HuH-7 (cell line): ENCODE results near the gene MRPL23.

Experiments
- DNase-seq: peaks from one replicate; pipeline ENCODE4 v3.0.0; 2011; ENCODE audit warnings: low spot score

Gene MRPL23

DNA sequence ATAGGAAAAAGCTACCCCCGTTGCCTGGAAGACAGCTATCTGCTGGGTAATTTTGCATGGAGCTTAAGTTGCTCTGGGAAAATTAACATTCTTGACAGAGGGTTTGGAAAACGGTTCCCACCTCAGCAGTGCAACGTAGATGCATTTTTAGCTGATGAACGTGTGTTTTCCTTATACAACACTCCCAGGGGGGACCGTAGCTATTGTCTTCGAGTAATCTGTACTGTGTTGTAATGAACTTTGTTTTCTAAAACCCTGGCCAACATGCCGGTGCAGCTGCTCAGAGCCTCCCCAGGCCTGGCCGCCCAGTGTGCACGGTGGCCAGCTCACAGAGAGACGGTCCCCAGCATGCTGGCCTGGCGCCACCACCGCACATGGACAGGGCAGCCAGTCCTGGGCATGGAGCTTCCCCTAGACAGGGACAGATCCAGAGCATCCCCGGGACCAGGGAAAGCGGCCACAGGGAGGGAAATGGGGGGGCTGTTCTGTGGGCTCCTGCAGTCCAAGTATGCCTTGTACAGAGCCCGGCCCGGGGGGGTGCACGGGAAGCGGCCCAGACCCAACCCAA, 25.5 kb upstream of the MRPL23 start:
- DNase-seq = no peak

DNA sequence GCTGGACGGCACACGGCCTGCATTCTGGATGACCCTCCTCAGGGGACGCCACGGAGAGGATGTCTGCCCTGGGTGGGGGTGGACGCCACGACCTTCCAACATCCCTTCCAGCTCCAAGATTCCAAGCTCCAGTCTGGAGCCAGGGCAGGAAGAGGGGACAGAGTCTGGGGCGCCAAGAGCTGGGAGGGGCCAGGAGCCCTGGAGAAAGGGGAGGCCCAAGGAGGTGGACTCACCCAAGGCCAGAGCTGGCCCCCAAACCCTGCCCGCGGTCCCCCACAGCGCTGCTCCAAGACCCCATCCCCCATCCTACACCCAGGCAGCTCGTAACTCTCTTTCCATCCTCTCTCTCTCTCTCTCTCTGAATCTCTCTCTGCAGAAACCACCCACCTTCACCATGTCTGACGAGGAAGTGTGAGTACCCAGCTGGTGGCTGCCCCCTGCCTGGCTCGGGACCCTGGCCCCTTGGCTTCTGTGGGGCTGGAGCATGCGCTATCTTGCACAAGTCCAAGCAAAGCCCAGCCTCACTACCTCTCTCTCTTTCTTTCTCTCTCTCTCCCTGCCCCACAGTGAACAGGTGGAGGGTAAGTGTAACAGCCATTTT, 24.6 kb upstream of the MRPL23 start:
- DNase-seq = no peak

DNA sequence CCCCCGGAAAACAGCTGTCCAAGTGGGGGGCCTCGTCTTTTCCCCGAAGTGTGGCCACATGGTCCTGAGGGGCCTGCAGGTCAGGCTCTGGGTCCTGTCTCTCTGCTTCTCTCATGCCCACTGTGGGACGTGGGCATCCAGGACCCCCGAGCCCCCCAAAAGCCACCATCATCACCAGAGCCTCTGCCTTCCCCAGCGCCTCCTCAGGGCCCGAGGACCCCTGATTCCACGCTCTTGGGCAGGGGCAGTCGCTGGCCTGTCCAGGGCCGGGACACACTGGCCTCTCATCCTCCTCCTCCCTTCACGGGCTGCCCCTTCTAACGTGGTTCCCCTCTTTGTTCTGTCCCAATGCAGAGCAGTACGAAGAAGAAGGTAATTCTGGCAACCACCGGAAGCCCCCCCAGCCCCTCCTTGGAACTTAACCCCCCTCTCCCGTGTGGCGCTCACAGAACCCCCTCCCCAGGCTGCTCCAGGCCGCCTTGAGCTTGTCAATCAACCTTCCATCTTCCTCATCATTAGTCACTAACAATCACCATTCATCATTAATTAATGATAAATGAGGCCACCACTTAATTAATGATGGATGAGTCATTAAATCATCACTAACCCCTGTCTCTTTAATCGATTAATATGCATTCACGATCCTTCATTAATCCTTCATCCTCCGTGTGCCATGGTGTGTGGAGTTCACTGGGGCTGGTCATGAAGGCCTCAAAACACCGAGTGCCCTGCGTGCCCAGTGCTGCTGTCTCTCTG, 23.8 kb upstream of the MRPL23 start:
- no peak for DNase-seq

DNA sequence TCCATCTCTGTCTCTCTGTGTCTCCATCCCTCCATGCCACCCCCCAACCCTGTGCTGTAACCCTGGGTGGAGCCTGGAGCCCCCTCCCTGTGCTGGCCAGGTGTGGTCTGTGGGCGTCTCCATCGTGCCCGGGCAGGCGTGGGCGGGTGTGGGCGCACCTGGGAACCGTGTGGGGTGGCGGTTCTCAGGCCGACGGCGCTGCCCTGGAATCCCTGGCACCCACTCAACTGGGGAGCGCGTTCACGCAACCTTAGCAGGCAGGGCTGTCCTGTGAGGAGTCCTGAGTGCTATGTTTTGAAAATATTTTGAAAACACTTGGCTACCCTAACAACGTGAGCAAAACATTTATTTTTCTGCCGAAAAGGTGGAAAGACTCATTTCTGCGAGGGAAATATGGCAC, 23.0 kb upstream of the MRPL23 start:
- DNase-seq = no peak

DNA sequence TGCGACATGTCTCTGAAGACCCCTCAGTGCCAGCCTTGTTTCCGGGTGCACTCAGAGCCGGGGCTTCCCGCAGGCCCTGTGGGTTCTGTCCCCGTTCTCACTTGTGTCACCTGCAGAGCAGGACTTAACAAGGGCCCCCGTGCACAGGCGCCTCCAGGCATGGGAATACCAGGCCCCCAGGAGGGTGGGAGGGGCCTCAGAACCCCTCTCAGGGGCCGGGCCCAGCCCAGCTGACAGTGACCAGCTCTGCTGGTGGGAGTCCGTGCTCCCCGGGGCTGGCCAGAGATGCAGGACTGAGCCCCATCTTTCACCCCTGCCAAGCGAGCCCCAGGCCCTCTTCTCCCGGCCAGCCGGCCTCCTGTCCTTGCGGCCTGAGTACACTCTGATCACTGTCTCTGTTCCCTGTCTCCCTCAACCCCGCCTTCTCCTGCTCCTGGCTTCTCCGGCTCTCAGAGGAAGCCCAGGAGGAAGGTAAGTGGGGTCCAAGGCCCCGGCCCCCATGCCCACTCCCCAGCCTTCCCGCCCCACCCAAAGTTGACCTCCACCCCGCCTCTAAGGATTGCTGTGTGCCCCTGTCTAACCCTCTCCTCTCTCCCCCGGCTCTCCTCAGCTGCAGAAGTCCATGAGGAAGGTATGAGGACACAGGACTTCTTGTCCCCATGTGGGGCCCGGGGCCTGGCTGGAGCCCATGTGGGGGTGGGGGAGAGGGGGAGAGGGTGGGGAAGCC, 22.3 kb upstream of the MRPL23 start:
- no peak for DNase-seq

DNA sequence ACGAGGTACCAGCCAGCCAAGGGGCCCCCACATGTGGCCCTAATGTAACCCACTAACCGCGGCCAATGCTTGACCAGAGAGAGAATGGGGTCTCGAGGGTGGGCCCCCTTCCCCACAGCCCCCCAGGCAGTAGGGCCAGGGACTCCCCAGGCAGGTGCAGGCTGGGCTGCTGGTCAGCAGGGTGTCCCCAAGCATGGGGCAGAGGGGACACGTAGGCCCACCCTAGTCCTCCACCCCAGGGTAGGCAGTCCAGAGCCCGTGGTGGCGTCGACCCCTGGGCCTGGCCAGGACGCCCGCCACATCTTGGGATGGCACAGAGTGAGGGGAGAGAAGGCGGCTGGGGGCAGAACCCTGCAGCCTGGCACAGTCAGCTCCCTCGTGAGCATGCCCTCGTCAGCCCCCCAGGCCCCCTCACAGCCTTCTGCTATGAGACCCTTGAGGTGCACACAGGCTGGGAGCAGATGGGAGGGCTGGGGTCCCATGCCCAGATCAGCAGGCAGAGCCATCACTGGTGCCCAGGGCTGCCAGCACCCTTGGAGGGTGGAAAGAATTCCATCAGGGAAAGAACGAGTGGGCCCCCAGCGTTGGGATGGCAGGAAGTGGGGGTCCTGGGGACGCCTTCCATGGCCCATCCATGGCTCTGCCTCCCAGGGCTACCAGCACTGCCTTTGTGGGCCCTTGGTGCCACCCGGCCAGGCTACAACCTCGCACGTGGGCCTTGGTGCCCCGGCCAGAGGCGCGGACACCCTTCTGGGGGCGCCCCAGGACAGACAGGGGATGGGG, 21.6 kb upstream of the MRPL23 start:
- DNase-seq = no peak

DNA sequence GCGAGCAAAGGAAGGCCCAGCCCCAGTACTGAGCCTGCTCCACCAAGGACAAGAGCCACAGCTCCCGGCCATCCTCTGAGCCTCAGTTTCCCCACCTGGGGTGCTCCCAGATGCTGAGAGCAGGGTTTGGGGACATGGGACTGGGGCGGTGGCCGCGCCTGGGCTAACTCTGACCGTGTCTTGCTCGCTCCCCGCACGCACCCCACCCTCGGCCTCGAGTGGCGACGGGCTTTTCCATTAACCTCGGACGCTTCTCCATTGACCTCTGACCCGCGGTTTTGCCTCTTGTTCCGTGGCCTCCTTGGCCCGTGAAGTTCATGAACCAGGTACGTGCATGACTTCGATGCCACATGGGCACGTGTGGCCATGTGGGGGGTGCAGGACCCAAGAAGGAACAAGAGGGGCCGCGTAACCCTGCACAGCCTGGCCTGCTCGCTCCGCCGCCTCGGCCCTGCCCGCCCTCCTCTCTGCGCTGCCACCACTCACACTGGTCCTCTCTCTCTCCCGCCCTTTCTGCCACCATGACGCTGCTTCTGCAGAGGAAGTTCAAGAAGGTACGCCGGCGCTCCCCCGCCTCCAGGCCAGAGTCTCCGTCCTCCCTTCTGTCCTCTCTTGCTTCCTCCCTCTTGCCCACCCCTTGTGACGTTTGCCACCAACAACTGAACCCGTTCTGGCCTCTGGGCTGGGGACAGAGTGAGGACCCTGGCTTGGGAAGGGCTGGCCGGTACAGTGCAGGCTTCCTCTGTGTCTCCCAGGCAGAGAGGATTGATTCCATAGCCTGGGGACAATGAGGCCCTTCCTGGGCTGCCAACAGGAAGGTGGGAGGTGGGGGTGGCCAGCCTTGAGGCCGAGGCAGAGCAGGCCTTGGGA, 20.7 kb upstream of the MRPL23 start:
- DNase-seq = no peak

DNA sequence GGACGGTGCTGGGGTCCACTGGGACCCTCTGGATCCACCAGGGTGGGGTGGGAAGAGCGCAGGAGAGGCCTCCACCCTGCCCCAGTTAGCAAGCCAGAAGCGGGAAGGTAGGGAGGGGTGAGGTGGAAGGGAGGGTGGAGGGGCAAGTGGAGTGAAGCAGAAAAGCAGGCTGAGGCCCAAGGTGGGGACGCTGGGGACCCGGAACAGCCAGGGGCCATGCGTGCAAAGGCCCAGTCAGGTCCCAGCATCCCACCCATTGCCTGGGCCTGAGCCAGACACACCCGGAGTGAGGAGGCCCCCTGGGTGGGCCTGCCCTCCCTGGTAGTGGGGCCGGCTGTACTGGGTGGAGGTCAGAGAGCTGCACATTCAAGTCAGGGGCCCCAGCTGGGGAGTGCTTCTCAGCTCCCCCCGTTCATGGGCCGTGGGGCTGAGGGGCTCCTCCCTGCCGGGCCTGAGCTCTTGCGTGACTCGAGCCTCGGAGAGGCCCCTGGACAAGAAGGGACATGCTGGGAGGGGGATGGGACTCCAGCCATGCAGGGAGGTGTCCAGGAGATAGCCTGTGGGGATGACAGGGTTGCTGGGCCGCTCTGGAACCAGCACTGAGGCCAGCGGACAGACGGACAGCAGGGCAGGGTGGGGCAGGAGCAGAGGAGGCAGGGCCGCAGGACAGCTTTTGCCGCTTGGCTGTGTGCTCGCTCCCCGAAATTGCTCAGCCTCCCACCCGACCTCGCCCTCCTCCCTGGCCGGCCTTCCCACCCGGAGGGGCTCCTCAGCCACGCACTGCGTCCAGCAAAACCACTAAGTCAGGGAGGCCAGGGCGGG, 19.9 kb upstream of the MRPL23 start:
- DNase-seq = no peak

DNA sequence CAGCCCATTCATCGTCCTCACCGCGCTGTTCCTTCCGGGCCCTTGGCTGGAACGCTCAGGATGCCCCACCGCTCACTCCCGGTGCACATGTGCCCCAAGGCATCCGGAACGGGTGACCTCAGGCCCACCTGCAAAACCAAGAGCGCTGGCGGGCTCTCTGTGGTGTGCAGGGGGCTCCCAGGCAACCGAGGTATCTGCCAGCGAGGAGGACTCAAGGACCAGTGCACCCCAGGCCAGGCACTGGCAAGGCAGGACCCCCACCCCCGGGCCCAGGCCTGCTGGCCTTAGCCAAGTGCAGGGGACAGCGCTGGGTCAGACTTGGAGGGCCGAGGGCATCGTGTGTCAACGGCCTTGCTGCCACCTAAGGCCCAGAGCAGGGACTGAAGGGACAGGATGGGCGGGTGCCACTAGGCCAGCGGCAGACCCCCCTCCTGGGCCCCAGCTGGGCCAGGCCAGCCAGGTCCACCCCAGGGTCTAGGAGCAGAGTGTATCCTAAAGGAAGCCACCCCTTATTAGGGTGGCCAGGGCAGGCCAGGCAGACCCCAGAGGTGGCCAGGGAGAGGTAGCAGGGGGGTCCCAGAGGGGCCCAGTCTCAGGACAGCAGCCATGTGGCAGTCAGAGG, 19.2 kb upstream of the MRPL23 start:
- no peak for DNase-seq

DNA sequence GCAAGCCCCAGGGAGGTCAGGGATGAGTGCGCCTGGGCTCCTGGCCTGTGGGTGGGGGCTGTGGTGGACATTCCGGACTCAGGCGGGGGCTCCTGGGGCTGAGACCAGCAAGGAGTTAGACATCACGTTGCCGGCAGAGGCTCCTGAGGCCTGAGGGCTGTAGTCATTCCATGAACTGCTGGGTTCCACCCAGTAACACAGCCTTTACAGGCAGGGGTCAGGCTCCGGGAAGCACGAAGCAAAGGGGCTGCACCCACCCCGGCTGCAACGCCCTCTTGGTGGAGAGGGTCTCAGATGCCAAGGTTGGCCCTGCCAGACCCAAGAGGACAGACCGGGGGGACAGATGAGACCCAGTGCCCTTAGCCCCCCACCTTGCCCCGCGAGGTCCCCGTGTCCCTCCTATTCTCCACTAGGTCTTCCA, 18.7 kb upstream of the MRPL23 start:
- no peak for DNase-seq

DNA sequence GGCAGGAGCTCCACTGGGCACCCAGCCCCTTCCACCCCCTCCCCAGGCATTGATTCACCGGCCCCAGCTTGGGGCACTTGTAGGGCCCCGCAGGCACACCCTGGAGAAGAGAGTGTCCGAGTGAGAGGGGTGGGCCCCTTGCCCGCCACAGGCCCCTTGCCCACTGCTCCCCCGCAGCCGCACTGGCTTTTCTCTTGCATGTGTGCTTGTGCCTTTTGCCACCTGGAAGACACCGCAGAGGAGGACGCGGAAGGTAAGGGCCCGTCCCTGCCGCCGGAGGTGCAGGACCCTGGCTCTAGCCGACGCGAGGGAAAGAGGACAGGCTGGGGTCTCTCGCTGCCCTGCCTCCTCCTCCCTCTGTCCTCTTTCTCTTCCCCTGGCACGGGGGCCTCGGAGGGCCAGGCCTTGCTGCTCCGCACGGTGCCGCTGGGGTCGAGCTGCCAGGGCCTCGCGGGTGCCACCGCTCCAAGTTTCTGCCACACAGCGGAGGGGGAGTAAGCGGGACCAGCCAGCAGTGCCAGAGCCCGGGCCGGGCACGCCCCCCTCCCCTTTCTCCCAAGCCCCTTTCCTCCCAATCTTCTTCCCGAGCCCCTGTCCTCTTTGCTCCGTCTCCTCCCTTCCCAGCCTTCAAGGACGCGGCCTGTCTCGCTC, 18.1 kb upstream of the MRPL23 start:
- no peak for DNase-seq

DNA sequence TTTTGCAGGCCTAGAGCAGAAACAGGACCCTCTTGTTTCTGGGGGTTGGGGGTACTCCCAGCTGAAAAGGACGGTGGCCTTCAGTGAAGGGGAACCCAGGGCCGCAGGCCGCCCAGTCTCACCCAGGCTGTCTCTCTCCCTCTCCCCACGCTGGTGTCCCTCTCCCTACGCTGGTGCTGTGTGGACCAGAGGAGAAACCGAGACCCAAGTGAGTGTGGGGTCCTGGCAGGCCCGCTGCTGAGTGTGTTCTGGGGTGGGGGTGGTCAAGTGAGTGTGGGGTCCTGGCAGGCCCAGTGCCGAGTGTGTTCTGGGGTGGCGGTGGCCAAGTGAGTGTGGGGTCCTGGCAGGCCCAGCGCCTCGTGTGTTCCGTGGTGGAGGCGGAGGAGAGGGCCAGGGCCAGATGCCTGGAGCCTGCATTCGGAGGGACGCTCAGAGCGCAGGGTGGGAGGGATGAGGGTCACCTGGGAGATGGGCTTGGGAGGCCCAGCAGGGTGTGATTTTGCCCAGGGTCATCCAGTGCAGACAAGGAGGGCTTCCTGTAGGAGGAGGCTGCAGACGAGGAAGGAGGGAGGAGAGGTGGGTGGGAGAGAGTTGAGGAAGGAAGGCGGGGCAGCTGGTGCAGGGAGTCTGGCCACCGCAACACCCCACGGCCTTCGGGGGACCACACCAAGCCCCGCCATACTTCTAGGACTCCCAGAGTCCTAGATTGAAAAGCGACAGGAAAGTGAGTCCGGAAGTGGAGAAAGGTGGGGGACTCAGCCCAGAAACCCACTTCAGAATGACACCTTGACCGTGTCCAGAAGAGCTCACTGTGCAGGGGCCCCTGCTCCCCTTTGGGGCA, 17.3 kb upstream of the MRPL23 start:
- DNase-seq = no peak

DNA sequence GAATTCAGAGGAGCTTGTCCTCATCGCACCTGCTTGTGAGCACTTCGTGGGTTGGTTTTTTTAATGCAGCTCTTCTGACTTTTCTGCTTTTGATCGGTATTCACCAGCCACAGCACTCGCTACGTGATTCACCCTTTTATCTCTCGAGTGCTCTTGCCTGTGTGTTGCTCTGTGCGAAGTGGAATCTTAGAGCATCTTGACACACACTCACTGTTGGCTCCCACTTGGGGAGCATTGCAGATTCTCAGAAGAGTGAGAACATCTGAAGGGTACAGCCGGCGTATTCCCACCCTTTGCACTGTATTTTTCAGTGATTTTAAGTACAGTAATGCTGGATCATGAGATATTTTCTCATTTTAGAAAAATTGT, 16.7 kb upstream of the MRPL23 start:
- DNase-seq = no peak

DNA sequence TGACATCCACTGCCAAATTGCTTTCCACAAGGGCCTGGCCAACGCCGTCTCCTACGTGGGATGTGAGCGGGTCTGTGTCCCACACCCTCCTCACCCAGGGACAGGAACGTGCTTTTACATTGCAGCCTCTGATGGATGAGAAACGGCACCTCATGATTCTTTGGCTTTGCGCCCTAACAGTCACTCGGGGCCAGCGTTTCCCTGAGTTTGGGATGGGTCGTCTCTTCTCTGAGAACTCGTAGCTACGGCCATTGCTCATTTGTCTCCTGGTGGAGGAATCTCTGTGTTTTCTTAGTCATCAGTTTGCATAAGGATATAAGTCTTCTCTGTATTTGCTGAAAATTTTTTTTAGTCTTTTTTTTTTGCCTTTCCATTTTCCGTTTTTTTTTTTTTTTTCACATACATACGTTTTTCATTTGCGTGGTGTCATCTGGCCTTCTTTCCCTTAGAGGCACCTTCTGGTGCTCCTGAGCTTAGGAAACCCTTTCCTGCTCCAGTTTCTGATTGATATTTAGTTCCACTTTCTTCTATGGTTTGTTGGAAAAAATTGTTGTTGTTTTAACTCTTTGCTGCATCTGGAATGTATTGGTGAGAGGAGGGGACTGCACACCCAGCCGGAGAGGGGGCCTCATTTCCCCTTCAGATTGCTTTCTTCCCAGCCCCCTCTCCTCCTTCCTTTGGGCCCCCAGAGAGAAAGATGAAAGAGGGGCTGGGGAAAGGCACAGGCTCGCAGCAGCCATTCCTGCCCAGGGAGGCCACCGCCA, 15.6 kb upstream of the MRPL23 start:
- no peak for DNase-seq

DNA sequence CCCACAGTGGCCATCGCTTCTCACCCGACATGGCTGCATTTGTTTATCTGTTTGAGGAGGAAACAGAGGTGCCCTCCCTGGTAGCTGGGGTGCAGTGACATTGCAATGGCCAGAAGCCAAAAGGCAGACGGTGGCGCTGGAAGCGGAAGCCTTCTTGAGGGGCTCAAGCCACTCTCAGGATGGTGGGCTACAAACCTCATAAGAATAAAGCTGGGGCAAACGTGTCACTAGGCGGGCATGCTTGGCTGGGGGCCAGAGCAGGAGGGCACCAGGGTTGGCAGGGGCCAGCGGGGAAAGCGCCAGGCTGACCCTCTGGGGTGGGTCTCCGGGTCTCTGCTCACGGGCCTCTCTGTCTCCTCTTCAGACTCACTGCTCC, 15.0 kb upstream of the MRPL23 start:
- no peak for DNase-seq

DNA sequence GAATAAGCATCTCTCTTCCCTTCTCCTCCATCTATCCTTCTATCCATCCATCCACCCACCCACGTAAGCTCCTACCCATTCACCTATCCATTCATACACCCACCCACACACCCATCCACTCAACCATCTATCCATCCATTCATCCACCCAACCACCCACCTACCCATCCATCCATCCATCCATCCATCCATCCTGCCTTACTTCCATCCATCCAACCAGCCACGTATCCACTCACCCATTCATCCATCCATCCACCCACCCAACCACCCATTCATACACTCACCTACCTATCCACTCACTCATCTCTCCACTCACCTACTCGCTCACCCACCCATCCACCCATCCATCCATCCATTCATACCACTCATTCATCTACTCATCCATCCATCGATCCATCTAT, 14.5 kb upstream of the MRPL23 start:
- DNase-seq = no peak

DNA sequence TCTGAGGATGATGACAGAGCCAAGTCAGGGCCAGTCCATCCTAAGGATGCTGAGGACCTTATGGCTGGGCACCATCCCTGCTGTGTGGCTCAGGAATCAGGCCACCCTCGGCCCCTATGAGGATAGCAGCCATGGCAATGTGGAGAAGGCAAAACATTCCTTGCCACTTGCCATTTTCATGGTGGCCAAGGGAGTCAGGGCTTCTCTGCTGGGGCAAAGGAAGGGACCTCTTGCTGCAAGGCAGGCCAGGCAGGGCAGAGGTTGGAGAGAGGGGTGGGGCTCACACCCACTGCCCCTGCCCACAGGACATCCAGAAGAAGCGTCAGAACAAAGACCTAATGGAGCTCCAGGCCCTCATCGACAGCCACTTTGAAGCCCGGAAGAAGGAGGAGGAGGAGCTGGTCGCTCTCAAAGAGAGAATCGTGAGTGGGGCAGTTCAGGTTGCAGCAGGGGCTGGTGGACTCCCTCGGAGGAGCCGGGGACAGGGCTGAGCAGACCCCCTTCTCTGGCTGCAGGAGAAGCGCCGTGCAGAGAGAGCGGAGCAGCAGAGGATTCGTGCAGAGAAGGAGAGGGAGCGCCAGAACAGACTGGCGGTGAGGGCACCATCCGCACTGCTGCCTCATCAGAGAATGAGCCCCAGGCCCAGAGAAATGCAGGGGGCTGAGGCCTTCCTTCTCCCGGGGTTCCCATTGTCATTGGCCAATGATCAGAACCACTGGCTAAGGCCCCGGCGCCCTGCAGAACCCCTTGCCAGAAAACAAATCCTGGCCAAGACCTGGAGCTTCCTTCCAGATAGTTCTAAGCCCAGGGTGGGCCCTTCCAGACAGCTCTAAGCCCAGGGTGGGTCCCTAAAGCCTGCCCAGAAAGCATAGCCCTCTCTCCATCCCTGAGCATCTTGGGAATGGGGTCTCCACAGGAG, 13.5 kb upstream of the MRPL23 start:
- no peak for DNase-seq
